CD4-positive, alpha-beta T cell treated with Interferon alpha-2 for 1 hour (primary cell): ENCODE results near the gene TOMT.

Source experiments
- DNase-seq, 2 donors: peaks; one replicate each; pipeline ENCODE4 v3.0.0-alpha.2; 2020 to 2022

Gene TOMT, protein sequence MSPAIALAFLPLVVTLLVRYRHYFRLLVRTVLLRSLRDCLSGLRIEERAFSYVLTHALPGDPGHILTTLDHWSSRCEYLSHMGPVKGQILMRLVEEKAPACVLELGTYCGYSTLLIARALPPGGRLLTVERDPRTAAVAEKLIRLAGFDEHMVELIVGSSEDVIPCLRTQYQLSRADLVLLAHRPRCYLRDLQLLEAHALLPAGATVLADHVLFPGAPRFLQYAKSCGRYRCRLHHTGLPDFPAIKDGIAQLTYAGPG

DNA sequence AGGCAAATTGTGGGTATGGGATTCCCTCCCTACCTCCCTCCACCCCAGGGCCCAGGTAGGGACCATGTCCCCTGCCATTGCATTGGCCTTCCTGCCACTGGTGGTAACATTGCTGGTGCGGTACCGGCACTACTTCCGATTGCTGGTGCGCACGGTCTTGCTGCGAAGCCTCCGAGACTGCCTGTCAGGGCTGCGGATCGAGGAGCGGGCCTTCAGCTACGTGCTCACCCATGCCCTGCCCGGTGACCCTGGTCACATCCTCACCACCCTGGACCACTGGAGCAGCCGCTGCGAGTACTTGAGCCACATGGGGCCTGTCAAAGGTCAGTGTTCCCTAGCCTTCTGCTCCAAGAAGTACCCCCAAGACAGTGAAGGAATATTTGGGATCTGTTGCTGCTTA lies at the start of gene TOMT:
Gene TOMT, plus strand, starts transcription at position 37 of the 400 bp plus-strand sequence. Its CDS starts 28 bp downstream, at position 65.
- no peak for DNase-seq

DNA sequence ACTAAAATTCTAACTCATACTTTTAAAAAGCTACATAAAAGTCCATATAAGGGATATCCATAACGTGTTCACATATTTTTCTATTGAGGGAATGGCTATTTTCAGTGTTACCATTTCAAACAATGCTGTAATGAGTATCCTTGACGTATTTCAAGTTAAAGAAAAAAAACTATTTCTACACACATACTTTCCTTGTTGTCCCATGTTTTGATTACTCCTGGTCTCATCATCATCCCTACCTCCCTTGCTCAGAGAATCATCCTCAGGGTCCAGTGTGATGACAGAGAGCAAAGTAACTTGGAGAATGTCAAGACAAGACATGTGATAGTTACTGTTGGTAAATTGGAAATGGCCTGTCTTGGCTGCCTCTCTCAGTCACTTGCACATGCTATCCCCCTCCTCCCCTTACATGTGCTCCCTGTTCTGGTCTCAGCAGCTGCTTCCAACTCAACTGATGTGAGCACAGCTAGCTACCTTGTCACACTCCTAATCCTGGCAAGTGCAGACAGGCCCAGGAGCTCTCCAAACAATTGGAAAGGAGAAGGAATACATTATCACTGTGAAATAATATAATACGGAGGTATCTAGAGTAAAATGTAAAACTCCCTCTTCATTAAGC lies 47.2 kb upstream of the TOMT start:
- no peak for DNase-seq

DNA sequence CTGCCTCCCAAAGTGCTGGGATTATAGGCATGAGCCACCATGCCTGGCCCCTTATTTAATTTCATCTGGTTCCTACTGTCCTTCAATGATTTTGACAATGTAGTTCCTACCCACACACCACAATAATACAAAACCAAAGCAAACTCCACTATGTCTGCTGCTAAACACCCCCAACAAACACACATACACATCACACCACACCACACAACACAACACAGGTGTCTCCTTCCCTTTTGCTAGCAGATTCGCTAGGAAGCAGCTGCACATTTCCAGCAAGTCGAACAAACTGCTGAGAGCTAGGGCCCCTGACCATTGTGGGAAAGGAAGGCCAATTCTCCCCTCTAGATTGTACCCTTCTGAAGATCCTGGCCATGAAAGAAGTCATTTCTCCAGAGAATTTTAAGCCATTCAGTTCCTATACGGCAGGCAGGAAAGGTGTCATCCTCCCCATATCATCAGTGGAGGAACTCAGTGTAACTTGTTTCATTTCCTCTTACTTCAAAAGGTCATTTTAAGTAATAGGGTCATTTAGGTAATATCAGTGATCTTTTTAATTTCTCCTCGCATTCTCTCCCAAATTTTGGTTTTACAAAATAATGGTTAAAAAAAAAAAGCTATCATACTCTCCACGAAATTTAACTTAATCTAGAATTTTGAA lies 43.9 kb upstream of the TOMT start:
- DNase-seq: no peak

DNA sequence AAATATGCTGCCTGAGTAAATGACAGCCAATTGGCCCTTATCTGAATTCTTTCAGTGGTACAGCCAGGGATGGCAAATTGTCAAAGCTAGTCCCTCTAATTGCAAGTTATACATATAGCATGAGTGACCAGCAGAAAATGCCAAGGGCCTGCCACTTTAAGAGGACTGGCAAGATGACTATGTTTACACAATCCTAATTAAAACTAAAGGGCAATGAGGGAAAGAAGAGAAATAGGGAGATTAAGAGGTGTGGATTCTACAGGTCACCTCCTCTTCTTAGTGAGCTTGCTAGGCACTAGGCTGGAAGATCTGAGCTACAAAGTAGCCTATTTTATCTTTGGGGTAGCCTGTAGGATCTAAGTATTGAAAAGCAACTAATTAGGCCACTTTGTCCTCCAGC lies 38.9 kb upstream of the TOMT start:
- no peak for DNase-seq

DNA sequence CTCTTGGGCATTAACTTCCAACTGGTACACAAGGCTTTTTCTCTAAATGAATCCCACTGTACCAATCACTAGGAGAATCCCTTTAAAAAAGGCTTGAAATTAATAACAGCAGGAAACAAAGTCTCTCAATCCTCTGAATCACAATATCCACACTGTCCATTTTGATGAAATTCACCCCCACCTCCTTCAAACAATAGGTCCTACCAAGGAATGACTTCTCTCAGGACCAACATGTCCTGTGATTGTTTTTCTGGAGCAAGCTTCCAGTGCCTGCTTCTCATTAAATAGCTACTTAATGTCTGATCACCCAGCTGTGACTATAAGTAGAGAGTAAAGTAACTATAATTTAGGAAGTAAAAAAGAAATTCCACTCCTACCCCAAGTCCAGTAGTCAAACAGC lies 38.5 kb upstream of the TOMT start:
- no peak for DNase-seq

DNA sequence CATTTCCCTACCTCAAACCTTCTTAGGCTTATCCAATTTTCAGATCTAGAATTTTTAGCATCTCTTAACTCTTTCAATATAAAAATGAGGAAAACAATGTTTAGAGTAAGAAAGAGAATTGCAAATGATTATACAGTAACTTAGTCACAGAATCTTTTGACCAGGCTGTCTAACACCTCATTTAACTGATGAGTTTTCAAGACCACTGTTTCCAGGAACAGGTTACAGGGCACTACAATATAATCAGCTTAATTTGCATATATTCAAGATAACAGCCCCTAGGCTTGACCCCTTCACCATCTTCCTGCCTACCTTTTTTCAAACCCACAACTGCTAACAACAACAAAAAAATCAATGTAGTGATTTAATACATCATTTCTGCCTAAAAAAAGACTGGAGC lies 38.0 kb upstream of the TOMT start:
- DNase-seq: no peak

DNA sequence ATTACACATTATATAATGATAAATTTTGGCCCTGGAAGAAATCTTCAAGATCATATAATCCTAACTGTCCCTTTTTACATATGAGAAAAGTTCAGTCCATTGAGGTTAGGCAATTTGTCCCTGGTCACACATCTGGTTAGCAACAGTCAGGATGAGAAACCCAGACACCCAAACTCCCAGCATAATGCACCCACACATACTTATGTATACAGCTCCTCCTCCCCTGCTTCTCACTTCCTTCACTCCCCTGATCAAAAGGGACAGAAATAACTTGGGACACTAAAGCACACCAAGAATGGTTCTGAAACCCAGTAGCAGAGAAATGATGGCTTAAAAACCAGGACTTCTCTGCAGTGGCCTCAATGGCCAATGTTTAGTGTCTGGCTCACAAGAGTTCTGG lies 36.5 kb upstream of the TOMT start:
- DNase-seq: no peak

DNA sequence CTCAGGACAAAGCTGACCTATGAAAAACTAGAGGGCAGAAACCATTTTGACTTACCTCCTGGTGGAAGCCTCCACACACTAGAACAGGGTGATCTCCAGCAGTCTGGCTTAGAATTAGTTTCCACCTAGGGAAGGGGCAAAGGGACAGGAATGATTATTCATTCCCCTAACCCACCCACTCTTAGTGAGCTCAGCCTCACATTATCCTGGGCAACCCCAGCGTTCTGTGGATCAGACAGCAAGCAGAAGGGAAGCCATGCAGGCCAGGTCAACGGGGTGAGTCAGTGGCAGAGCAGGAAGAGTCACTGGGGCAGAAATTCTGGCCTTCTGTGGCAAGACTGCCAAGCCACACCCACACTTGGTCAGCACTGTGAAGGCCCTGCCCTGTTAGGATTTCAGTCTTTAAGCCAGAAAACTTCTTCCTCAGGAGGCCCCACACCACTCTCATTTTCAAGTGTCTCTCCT lies 35.9 kb upstream of the TOMT start:
- peak in 1 of 2 donors; percentile 63 for DNase-seq

DNA sequence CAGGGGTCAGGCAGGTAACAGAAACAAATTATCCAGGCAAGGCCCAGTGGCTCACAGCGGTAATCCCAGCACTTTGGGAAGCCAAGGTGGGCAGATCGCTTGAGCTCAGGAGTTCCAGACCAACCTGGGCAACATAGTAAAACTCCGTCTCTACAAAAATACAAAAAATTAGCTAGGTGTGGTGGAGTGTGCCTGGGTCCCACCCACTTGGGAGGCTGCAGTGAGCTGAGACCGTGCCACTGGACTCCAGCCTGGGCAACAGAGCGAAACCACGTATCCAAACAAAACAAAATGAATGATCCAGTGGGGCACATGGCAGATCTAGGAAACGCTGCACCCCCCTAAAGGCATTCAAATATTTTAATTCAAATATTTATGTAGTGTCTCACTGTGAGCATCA lies 35.2 kb upstream of the TOMT start:
- DNase-seq: no peak

DNA sequence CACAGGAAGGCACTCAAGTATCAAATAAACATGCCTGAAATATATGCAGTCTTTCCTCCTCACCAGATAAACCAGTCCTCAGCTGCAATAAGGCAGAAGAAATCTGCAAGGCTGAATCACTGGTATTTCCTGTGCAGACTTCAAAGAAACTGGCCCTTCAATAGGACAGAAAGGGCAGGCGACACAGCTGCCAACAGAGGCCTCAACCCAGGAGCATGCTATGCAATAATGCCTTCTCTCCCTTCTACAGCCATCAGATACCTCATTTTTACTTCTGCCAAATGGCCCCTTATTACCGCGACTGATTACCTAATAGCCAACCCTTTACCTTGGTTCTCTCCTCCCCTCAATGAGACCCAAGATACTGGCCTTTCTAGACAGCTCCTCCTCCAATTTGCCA lies 33.4 kb upstream of the TOMT start:
- DNase-seq: no peak

DNA sequence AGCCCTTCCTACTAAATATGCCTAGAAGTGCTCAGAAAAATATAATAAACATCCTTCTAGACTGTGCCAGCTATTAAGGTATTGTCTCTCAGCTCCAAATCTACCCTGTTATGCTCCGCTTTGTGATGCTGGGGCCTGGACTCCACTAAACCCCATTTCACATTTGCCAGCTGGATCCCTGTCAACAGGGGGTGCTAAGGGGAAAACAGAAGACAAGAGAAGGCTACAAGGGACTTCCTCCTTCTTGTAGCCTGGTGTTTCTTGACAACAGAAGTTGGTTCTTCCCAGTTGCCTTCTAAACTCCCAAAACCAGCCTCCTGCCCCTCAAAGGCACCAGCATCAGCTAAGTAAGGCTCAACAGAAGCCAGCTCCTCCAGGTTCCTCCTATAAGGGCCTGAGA lies 30.6 kb upstream of the TOMT start:
- peak in 1 of 2 donors; percentile 12 for DNase-seq

DNA sequence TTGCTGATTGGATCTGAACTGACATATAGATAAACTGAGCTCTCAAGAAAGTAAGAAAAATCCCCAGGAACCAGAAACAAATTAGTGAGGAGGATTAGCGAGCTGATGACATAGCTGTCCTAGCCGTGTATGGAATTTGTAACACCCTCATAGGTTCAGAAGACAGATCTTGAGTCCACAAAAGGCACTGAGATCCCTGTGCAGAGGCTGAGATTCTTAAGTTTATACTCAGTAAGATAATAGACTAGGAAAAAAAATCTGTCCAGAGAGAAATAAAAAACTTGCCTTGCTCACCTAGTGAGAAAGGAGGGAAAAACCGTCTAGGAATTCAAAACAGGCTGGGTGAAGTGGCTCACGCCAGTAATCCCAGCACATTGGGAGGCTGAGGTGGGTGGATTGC lies 30.0 kb upstream of the TOMT start:
- DNase-seq: no peak

DNA sequence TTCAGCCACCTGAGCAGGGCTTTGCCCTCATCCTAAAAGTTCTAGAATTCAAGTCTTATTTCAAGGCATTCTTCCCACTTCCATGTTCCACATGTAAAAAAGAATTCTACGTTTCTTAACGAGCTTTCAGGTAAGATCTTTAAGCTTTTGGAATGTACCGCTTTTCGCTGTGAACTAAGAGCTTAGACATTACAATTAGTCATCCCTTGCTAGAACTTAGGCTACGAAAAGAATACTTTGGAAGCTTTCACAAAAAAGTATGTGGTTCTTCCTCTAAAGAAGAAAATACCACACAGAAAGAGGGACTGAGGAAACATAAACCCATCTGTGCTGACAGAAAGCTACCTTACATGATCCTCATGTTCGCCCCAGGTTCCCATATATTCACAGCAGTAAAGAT lies 27.2 kb upstream of the TOMT start:
- no peak for DNase-seq

DNA sequence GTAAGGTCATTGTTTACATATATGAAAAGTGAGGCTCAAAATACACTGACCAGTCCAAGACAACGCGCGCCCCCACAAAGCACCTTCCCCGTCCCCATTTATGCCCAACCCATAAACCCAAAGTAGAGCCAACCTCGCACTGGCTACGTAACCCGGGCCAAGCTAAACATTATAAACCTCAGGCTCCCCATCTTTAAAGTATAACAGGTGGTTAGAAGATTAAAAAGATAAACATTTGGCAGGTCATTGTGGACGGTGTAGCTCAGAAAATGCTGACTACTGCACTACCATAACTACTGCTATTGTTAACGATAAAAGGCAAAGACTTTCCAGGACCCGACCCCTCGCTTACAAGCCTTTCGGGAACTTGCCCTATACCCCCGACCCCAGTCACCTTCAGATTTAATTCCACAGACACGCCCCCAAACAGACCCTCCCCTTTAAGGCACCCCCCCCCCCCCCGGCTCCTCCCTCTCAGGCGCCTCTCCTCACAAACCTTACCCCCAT lies 25.9 kb upstream of the TOMT start:
- peak in 1 of 2 donors; percentile 55 for DNase-seq

DNA sequence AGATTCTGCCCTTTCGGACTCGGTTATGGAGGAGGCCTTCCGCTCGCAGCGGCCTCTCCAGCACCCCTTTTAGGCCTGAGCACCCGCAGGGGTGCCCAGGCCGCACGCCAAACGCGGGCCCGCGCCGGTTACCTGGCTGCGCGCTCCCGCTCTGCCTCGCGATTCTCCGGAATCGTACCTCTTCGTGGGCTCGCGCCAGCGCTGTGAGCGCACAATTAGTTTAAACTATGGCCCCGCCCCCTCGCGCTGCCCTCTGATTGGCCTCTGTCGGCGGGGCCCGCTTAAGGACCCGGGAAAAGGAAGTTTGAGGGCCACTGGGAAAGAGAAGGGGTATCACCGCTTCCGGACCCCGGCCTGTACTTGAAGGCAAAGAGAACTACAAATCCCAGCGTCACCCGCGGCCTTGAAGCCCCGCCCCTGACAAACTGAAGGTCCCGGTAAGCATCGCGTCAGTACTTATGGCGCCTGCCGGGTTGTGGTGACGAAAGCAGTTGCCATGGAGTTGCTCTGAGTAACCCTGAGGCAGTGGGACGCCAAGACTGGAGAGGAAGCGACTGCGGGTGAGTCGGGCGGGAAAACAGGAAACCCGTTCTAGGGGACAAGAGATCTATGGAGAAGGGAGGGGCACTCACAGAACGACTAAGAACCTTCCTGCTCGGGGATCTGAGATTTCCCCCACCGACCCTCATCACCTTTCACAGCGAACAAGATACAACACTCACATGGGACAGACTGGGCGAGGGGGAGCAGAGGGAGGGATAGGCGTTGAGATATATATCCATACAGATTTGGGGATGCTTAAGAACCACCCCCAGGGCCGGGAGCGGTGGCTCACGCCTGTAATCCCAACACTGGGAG lies 25.2 kb upstream of the TOMT start, which contains the start of the genes LRRC51 and NUMA1:
Gene LRRC51, plus strand, starts transcription at position 525 of the 858 bp plus-strand sequence. CDS start 8,234 bp downstream, outside the sequence.
Gene NUMA1, minus strand, starts transcription at position 217 of the 858 bp plus-strand sequence. CDS start 44,599 bp downstream, outside the sequence.
- DNase-seq: peak; percentile 100

DNA sequence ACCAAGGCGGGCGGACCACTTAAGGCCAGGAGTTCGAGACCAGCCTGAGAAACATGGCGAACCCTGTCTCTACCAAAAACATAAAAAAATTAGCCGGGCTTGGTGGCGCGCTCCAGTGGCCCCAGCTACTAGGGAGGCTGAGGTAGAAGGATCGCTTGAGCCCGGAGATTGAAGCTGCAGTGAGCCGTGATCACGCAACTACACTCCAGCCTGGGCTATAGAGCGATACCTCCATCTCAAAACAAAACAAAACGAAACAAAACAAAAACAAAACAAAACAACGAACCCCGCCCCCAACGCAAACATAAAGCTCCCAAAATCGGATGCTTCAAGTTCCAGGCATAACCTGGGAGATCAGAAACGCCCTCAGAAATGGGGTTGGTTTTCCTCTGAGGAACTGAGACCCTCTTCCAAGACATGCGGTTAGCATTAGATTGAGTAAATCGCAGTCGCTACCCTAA lies 24.5 kb upstream of the TOMT start:
- no peak for DNase-seq

DNA sequence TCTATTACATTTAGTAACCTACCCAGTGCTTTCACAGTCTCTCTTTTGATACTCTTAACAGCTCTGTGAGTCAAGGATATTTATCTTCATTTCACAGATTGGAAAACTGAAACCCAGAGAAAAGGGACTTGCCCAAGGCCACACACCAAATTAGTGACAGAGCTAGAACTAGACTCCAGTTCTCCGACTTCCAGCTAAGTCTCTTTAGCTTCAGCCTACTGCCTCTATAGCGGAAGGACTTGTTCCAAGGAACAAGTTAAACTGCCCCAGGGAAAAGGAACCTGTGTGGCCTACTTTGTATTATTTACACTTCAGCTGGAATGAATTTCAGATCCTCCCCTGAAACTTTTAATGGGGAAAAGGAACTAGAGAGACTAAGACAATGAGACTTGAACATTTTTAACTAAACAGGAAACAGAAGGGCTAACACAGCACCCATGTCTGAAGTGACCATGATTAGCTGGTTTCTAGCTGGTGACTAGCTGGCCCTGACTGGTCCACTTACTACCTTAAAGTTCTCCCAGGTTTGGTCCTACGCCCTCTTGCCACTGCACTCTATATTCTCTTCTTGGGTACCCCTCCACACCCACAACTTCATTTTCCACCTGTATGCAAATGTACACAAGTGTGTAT lies 23.8 kb upstream of the TOMT start:
- no peak for DNase-seq

DNA sequence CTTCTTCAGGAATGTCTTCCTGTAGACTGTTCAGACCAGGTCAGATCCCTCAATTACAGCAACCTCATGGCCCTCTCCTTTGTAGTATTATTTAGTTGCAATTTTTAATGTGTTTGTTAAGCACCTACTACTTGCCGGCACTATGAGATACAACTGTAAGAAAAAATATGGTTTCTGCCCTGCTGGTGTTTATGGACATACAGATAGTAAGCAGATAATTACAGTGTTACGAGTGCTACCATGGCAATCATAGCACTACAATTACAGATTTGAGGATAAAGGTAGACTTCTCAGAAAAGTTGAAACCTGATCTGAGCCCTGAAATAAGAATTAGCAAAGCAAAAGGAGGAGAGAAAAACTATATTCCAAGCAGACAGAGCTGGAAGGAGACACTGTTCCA lies 22.3 kb upstream of the TOMT start:
- no peak for DNase-seq

DNA sequence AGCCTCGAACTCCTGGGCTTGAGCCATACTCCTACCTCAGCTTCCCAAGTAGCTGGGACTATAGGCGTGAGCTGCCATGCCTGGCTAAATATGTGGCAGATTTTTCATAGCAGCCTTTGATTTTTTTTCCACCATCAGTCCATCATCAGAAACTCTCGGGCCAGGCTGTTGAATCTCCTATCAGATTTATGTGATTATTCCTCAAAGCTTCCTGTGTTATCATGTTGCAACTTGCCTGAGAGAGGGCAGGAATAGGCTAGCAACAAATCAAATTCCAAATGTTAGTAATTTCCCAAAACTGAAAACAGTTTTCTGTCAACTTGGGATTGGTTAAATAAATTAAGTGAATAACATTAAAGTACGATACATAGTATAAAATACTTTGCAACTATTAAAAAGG lies 21.6 kb upstream of the TOMT start:
- no peak for DNase-seq

DNA sequence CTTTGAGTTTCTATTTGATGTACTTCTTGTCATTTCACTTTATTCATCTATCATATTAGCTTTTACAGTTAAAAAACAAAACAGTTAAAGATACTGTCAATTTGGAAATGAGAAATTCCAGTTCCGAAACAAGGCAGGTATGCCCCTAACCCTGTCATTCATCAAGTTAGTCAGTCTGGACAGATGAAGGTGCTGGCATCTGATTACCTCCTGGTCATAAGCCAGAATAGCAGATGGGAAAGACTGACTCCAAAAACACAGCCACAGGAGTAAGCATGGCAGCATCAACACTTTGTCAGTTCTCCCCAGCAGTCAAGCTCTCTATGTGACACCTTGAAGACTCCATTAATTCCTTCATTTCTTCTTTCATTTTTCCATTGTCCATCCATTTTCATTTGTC lies 20.8 kb upstream of the TOMT start:
- no peak for DNase-seq

DNA sequence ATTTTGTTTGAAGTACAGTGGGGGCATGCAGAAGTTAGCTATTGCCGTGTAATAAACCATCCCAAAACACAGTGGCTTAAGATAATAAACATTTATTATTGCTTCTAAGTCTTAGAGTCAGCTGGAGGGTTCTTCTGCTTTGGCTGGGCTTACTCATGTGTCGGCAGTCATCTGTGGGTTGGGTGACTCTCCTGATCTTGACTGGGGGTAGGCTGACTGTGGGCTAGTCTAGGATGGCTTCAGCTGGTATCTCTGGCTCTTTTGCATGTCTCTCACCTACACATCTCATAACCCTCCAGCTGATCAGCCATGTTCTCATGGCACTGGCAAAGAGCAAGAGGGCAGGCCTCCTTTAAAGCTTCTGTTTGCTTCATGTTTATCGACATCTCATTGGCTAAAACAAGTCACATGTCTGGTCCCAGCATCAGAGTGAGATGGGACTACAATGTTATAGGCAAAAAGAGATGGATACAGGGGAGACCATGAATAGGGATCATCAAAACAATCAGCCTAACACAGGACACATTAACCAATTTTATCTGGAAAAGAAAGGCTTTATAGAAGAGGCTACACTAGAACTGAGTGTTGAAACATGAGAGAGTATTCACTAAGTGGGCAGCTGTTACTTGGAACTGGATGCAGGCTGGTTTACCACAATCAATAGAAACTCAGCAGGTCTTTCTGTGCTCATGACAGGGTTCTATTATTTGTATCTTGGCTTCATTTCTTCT lies 19.9 kb upstream of the TOMT start:
- DNase-seq: no peak
